Stomach (tissue), 4 donors: Measurements from ENCODE around the gene CAPN15.

Experiments
- EP300 ChIP-seq: sonication (generic); formaldehyde crosslinking; IDR thresholded peaks from one replicate; pipeline ENCODE4 v1.6.1; 2017; ENCODE audit warnings: antibody characterized with exemption
- POLR2A ChIP-seq, 4 donors: fragments of 450-650 bp; IDR thresholded peaks; one replicate each; pipeline ENCODE4 v1.6.1; 2016; ENCODE audit warnings: antibody characterized with exemption in 4 of 4, control low read depth in 2 of 4, mild to moderate bottlenecking in 1 of 4, moderate library complexity in 1 of 4
- POLR2AphosphoS5 ChIP-seq, 3 donors: sonication (generic); formaldehyde crosslinking; IDR thresholded peaks; one replicate each; pipeline ENCODE4 v1.6.1; 2016; ENCODE audit warnings: antibody characterized with exemption in 3 of 3
- TF ChIP-seq, protein P1 (sequence below), 7 experiments: fragments of 450-650 bp in 4 of 7; fragments of 200-600 bp in 3 of 7; sonication (generic) in 3 of 7; IDR thresholded peaks; one replicate each; pipeline ENCODE4 v1.5.1; 2016 to 2019; ENCODE audit warnings: antibody characterized with exemption in 7 of 7, control low read depth in 2 of 7, mild to moderate bottlenecking in 1 of 7

DNA sequence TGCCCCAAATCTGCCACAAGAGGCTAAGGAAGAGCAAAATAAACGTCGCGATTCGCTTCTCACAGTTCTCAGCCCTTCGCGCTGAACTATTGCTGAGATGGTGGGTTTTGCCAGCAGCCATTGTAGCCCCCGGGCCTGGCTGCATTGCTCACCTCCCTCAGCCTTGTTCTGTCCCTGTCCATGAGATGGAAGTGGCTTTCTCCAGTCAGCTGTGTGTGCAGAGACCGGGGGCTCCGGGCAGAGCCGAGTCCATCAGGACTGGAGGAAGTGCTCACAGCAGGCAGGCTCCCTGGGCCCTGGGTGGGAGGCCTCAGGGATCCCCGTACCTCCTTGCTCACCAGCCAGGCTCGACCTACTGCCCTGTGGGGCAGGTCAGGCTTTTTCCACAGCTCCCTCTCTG, 27.6 kb upstream of the CAPN15 start:
- TF ChIP-seq, protein P1, sequence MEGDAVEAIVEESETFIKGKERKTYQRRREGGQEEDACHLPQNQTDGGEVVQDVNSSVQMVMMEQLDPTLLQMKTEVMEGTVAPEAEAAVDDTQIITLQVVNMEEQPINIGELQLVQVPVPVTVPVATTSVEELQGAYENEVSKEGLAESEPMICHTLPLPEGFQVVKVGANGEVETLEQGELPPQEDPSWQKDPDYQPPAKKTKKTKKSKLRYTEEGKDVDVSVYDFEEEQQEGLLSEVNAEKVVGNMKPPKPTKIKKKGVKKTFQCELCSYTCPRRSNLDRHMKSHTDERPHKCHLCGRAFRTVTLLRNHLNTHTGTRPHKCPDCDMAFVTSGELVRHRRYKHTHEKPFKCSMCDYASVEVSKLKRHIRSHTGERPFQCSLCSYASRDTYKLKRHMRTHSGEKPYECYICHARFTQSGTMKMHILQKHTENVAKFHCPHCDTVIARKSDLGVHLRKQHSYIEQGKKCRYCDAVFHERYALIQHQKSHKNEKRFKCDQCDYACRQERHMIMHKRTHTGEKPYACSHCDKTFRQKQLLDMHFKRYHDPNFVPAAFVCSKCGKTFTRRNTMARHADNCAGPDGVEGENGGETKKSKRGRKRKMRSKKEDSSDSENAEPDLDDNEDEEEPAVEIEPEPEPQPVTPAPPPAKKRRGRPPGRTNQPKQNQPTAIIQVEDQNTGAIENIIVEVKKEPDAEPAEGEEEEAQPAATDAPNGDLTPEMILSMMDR (IDR thresholded peaks at IDR 0.05): no peak
- no peak for TF ChIP-seq EP300
- no peak for TF ChIP-seq POLR2AphosphoS5 (IDR thresholded peaks at IDR 0.05)
- TF ChIP-seq POLR2A (IDR thresholded peaks at IDR 0.05): no peak
